Activated CD4-positive, alpha-beta T cell treated with anti-CD3 and anti-CD28 coated beads for 1 hour (primary cell): ENCODE data around the gene PHF20.
"Not testable (repeated sequence)": the region's sequence is repeated elsewhere in the genome, so short reads cannot be mapped to it uniquely, and the experiment has no call there.

ENCODE experiments used
- DNase-seq: peaks from one replicate; pipeline ENCODE4 v3.0.0-alpha.2; 2020

PHF20 gene

GRCh38 chr20:35942243-35942642, 170.4 kb downstream of the PHF20 start:
- no peak for DNase-seq

- DNase-seq = no peak
These were observed 175.7 kb downstream of the PHF20 start for GRCh38 chr20:35947489-35947888.

GRCh38 chr20:35947907-35948306, 176.1 kb downstream of the PHF20 start:
- DNase-seq = no peak

- DNase-seq = no peak
These were observed 178.3 kb downstream of the PHF20 start for GRCh38 chr20:35950093-35950492.

GRCh38 chr20:35952080-35952479, 180.3 kb downstream of the PHF20 start:
- not testable (repeated sequence) for DNase-seq

GRCh38 chr20:35952480-35953386, 180.9 kb downstream of the PHF20 start:
- no peak for DNase-seq

- peak; percentile 42 for DNase-seq
These were observed 181.8 kb downstream of the PHF20 start for GRCh38 chr20:35953387-35954199.

- peak; percentile 95 for DNase-seq
These were observed 182.5 kb downstream of the PHF20 start, which contains the start of gene SCAND1 for GRCh38 chr20:35954200-35954906. TSS of gene SCAND1 (minus strand) at chr20:35954502. CDS start at chr20:35954284, 218 bp downstream.

GRCh38 chr20:35954907-35955251, 183.1 kb downstream of the PHF20 start:
- no peak for DNase-seq

GRCh38 chr20:35956616-35957015, 184.8 kb downstream of the PHF20 start:
- no peak for DNase-seq

GRCh38 chr20:35959291-35959690, 187.5 kb downstream of the PHF20 start:
- DNase-seq = not testable (repeated sequence)

- DNase-seq = no peak
These were observed 192.1 kb downstream of the PHF20 start for GRCh38 chr20:35963878-35964277.

GRCh38 chr20:35967979-35968640, 196.3 kb downstream of the PHF20 start, which contains the start of gene CNBD2:
TSS of gene CNBD2 (plus strand) at chr20:35968590. CDS start at chr20:35968763, 173 bp downstream.
- no peak for DNase-seq

- no peak for DNase-seq
These were observed 197.1 kb downstream of the PHF20 start for GRCh38 chr20:35968930-35969329.

- no peak for DNase-seq
These were observed 200.2 kb downstream of the PHF20 start for GRCh38 chr20:35971981-35972380.

GRCh38 chr20:35972462-35972861, 200.6 kb downstream of the PHF20 start:
- no peak for DNase-seq

GRCh38 chr20:35974256-35974655, 202.4 kb downstream of the PHF20 start:
- no peak for DNase-seq

GRCh38 chr20:35975576-35976373, 204.0 kb downstream of the PHF20 start:
- no peak for DNase-seq

GRCh38 chr20:35978041-35978513, 206.3 kb downstream of the PHF20 start:
- DNase-seq = no peak

- DNase-seq = no peak
These were observed 207.7 kb downstream of the PHF20 start for GRCh38 chr20:35979544-35979943.

- no peak for DNase-seq
These were observed 210.2 kb downstream of the PHF20 start for GRCh38 chr20:35981969-35982368.
